Heart right ventricle (tissue), 16 donors: Measurements from ENCODE around the gene NOL6. TPM values are rescaled to one million over a fixed set of nuclear protein-coding genes. Genes with fewer than 3 reads are reported as not detected.
"Not testable (repeated sequence)": the region's sequence is repeated elsewhere in the genome, so short reads cannot be mapped to it uniquely, and the experiment has no call there.

Source experiments
- ATAC-seq, 8 donors: fragments of 200-7000 bp; cut with Tn5 transposase; one replicate each; pipeline ENCODE4 v1.9.1; 2020; ENCODE audit warnings: mild to moderate bottlenecking in 8 of 8, moderate library complexity in 8 of 8, moderate number of reproducible peaks in 1 of 8
- DNase-seq, 2 donors: peaks; one replicate each; pipeline ENCODE4 v3.0.0-alpha.2; 2020
- H3K27ac ChIP-seq, 10 donors: fragments of 200-600 bp; sonication (generic) in 2 of 10; one replicate each; pipeline versions ENCODE4 v1.5.0 to v1.8.0; 2020 to 2022; ENCODE audit warnings: mild to moderate bottlenecking in 3 of 10
- H3K27me3 ChIP-seq, 7 donors: fragments of 200-600 bp; one replicate each; pipeline ENCODE4 v1.8.0; 2021 to 2022; ENCODE audit warnings: mild to moderate bottlenecking in 2 of 7
- H3K36me3 ChIP-seq, 9 donors: fragments of 200-600 bp; sonication (generic) in 1 of 9; one replicate each; pipeline versions ENCODE4 v1.5.0 to v1.8.0; 2020 to 2022; ENCODE audit warnings: mild to moderate bottlenecking in 2 of 9
- H3K4me1 ChIP-seq, 9 donors: fragments of 200-600 bp; sonication (generic) in 1 of 9; one replicate each; pipeline versions ENCODE4 v1.5.0 to v1.8.0; 2020 to 2022; ENCODE audit warnings: mild to moderate bottlenecking in 4 of 9
- H3K4me3 ChIP-seq, 10 donors: fragments of 200-600 bp; sonication (generic) in 2 of 10; one replicate each; pipeline versions ENCODE4 v1.5.0 to v1.8.0; 2020 to 2022; ENCODE audit warnings: mild to moderate bottlenecking in 7 of 10, moderate library complexity in 2 of 10
- H3K9me3 ChIP-seq, 11 donors: fragments of 200-600 bp in 10 of 11; sonication (generic) in 2 of 11; one replicate each; pipeline versions ENCODE4 v1.5.0 to v1.8.0; 2013 to 2022; ENCODE audit warnings: mild to moderate bottlenecking in 2 of 11, control low read depth in 1 of 11, moderate library complexity in 1 of 11
- CTCF ChIP-seq, 9 donors: fragments of 200-600 bp; sonication (generic) in 2 of 9; IDR thresholded peaks; one replicate each; pipeline versions ENCODE4 v1.5.0 to v1.8.0; 2021 to 2022; ENCODE audit warnings: antibody characterized with exemption in 9 of 9, mild to moderate bottlenecking in 5 of 9, moderate library complexity in 1 of 9
- WGBS, 2 donors: extraction: QIAGEN DNeasy Blood & Tissue Kit; methylation state at CpG; one replicate each; pipeline ENCODE4 v1.1.7; 2013; ENCODE audit warnings: inconsistent platforms in 1 of 2; 5-methylcytosine and 5-hydroxymethylcytosine counted together
- intact Hi-C, 10 donors: fragments of 100-400 bp; cut with DNase I; formaldehyde crosslinking; loops; one replicate each; pipeline versions ENCODE4 v1.11.1 to v1.14.2; 2022
- polyA plus RNA-seq, 2 donors: library from polyadenylated mRNA; stranded (reverse); fragments of 200-250 nt; gene quantifications; one replicate each; pipeline ENCODE4 v1.2.3, GENCODE V29; 2013
- total RNA-seq, 10 donors: library from RNA; stranded (reverse); fragmentation: NEBNext Ultra II Directional in 3 of 10; extraction: Animal tissue kit (Norgen Biotek cat#: 25700) in 3 of 10; gene quantifications; one replicate each; pipeline versions ENCODE4 v1.2.1 to v1.2.4, GENCODE V29; 2021 to 2023
- donor health status: Arrhythmogenic right ventricular cardiomyopathy.
- donor health status: ischemic (EF 13 %, LVEDD 7.1; RV severe dilation, severe dysfunction).
- donor health status: healthy with polysubstance abuse.
- donor health status: DM: no; HTN: yes; CAD: no.
- donor health status: DM: no; HTN: no; CAD: no.
- donor health status: ischemic (EF 25% LVEDD 6.9; RV normal size, moderate dysfunction).
- donor health status: ischemic (EF 25% LVEDD 5.7; RV mildly dilated, moderate dysfunction).
- donor health status: healthy.
- donor health status: DM: yes; HTN: yes; CAD: no.
- donor health status: Ischemic cardiomyopathy.
- donor health status: ischemic (EF 35%, LVEDD 5.7; RV mildly dilated, moderate dysfunction).
- donor health status: nonischemic (EF 11% LVEDD 7.7; RV severe dilation, severe dysfunction).
- donor health status: DM: yes; HTN: yes; CAD: no.
- donor health status: PGD.
- donor health status: ischemic (EF 29% LVEDD 5.4; RV normal size, mild dysfunction).
- donor health status: nonischemic (EF 23%, LVEDD 6.1; RV moderate dilation, normal function).

Gene NOL6
- total and polyA plus RNA-seq, 12 donors = 13.0 to 23.2 (median 15.1) TPM

- H3K4me3 ChIP-seq = no peak overlapping the region
- DNase-seq (no peak), ATAC-seq (no peak)
- no peaks in the 10 kb centered on the region for H3K27me3 ChIP-seq
- WGBS, 2 donors = 77 to 87% methylated on average over 4 of the region's 4 CpGs
- intact Hi-C loops = no loop called here
- H3K36me3 ChIP-seq = no peaks in the 10 kb centered on the region
- no peak overlapping the region for H3K27ac ChIP-seq
- H3K9me3 ChIP-seq = no peaks in the 10 kb centered on the region
- no peaks in the 10 kb centered on the region for H3K4me1 ChIP-seq
- TF ChIP-seq CTCF (IDR thresholded peaks at IDR 0.05) = no peak
These were observed 48.6 kb downstream of the NOL6 start for GRCh38 chr9:33425128-33425533.

- not testable (repeated sequence) for ATAC-seq
- WGBS, 2 donors = 92 to 96% methylated on average over 6 of the region's 6 CpGs
These were observed 49.2 kb downstream of the NOL6 start for GRCh38 chr9:33424492-33424891.

GRCh38 chr9:33424043-33424442 lies 49.7 kb downstream of the NOL6 start:
- H3K9me3 ChIP-seq, H3K27me3 ChIP-seq, intact Hi-C loops, H3K36me3 ChIP-seq, ATAC-seq, H3K27ac ChIP-seq, H3K4me3 ChIP-seq, H3K4me1 ChIP-seq, DNase-seq: not testable (repeated sequence)
- WGBS, 2 donors = 82 to 89% methylated on average over 6 to 7 of the region's 7 CpGs

More at GRCh38 chr9:33424492-33424891, 49.2 kb downstream of the NOL6 start:
- H3K36me3 ChIP-seq, H3K4me3 ChIP-seq, H3K4me1 ChIP-seq, H3K9me3 ChIP-seq, DNase-seq, H3K27ac ChIP-seq, H3K27me3 ChIP-seq, intact Hi-C loops: not testable (repeated sequence)

- TF ChIP-seq CTCF (IDR thresholded peaks at IDR 0.05) = no peak
- Histone ChIP-seq H3K27ac (no peak overlapping the region), H3K4me1 (peaks cover 4 to 11% (median 8%) of the 10 kb centered on the region in 9 donors), H3K36me3 (no peaks in the 10 kb centered on the region), H3K4me3 (no peak overlapping the region), H3K9me3 (no peaks in the 10 kb centered on the region), H3K27me3 (no peaks in the 10 kb centered on the region)
- ATAC-seq (no peak), DNase-seq (no peak)
- intact Hi-C loops = loop anchor here in 3 of 10 donors (5.0 kb wide), 2 partner anchors 48 to 133 kb away; no protein-coding TSS in a partner anchor
- WGBS, 2 donors = 73 to 77% methylated on average over 10 of the region's 10 CpGs
These were observed 53.9 kb downstream of the NOL6 start for GRCh38 chr9:33419708-33420303.

- Histone ChIP-seq H3K9me3 (no peaks in the 10 kb centered on the region), H3K36me3 (no peaks in the 10 kb centered on the region), H3K4me3 (no peak overlapping the region), H3K27me3 (no peaks in the 10 kb centered on the region), H3K27ac (no peak overlapping the region), H3K4me1 (peaks cover 4 to 14% (median 8%) of the 10 kb centered on the region in 9 donors)
- 92% methylated on average over 8 of the region's 8 CpGs for WGBS, 2 donors
- intact Hi-C loops = loop anchor here in 3 of 10 donors (5.0 kb wide), 2 partner anchors 46 to 131 kb away; no protein-coding TSS in a partner anchor
- no peak for TF ChIP-seq CTCF (IDR thresholded peaks at IDR 0.05)
- no peak for DNase-seq
- ATAC-seq = no peak
These were observed 55.6 kb downstream of the NOL6 start for GRCh38 chr9:33418090-33418489.
